Naive thymus-derived CD4-positive, alpha-beta T cell (primary cell): ENCODE results near the gene SMIM8. TPM values are rescaled to one million over a fixed set of nuclear protein-coding genes. Genes with fewer than 3 reads are reported as not detected.

ENCODE experiments used
- ATAC-seq: fragments of 150-1000 bp; cut with Tn5 transposase; 2 replicates; pipeline ENCODE4 v1.10.0; 2021; ENCODE audit warnings: mild to moderate bottlenecking, moderate library complexity
- CTCF ChIA-PET: fragments of 350-600 bp; sonication (Branson Sonifier 250); formaldehyde crosslinking; loops from one replicate; lab custom pipeline; 2021; ENCODE audit warnings: antibody characterized with exemption; lab: Charles Lee
- POLR2A ChIA-PET: fragments of 350-600 bp; sonication (Branson Sonifier 250); formaldehyde crosslinking; loops from one replicate; lab custom pipeline; 2021; ENCODE audit warnings: antibody characterized with exemption, inconsistent platforms; lab: Charles Lee
- DNase-seq, 9 donors: peaks; one replicate each; pipeline versions ENCODE4 v3.0.0 to v3.0.0-alpha.2; 2020 to 2022; ENCODE audit warnings: mixed read lengths in 1 of 9
- H3K27ac ChIP-seq: one replicate; pipeline ENCODE4 v1.7.0; 2013; ENCODE audit warnings: mild to moderate bottlenecking, low read depth, low read length, moderate library complexity
- H3K27me3 ChIP-seq, 2 donors: one replicate each; pipeline ENCODE4 v1.7.0; 2013; ENCODE audit warnings: low read length in 2 of 2, mild to moderate bottlenecking in 2 of 2, moderate library complexity in 2 of 2; ENCODE audit not compliant: control insufficient read depth in 2 of 2, insufficient read depth in 2 of 2
- H3K36me3 ChIP-seq, 3 experiments: 1 replicate in 2 of 3; 2 replicates in 1 of 3; pipeline ENCODE4 v1.7.0; 2013; ENCODE audit warnings: low read length in 3 of 3, mild to moderate bottlenecking in 3 of 3, moderate library complexity in 1 of 3; ENCODE audit not compliant: insufficient read depth in 3 of 3, control insufficient read depth in 2 of 3
- H3K4me1 ChIP-seq, 2 donors: one replicate each; pipeline ENCODE4 v1.7.0; 2013; ENCODE audit warnings: low read length in 2 of 2, mild to moderate bottlenecking in 2 of 2, moderate library complexity in 1 of 2; ENCODE audit not compliant: control insufficient read depth in 2 of 2, insufficient read depth in 2 of 2
- H3K4me3 ChIP-seq: 2 replicates; pipeline ENCODE4 v1.7.0; 2013; ENCODE audit warnings: mild to moderate bottlenecking, low read length
- H3K9me3 ChIP-seq, 3 experiments: 1 replicate in 2 of 3; 2 replicates in 1 of 3; pipeline ENCODE4 v1.7.0; 2013; ENCODE audit warnings: low read length in 3 of 3; ENCODE audit not compliant: control insufficient read depth in 2 of 3
- H3K27ac Mint-ChIP-seq, 9 donors: one replicate each; pipeline ENCODE4 v1.8.0; 2020 to 2022; ENCODE audit warnings: mixed read lengths in 9 of 9, mild to moderate bottlenecking in 8 of 9, moderate library complexity in 5 of 9, inconsistent platforms in 2 of 9
- H3K27me3 Mint-ChIP-seq, 5 donors: one replicate each; pipeline ENCODE4 v1.8.0; 2021 to 2022; ENCODE audit warnings: mixed read lengths in 5 of 5, mild to moderate bottlenecking in 1 of 5
- H3K36me3 Mint-ChIP-seq, 5 donors: one replicate each; pipeline ENCODE4 v1.8.0; 2020 to 2022; ENCODE audit warnings: mixed read lengths in 5 of 5, mild to moderate bottlenecking in 3 of 5, inconsistent platforms in 1 of 5
- H3K4me1 Mint-ChIP-seq, 7 donors: one replicate each; pipeline ENCODE4 v1.8.0; 2020 to 2022; ENCODE audit warnings: mixed read lengths in 7 of 7, mild to moderate bottlenecking in 3 of 7, inconsistent platforms in 1 of 7
- H3K4me3 Mint-ChIP-seq, 10 donors: one replicate each; pipeline ENCODE4 v1.8.0; 2020 to 2022; ENCODE audit warnings: mild to moderate bottlenecking in 10 of 10, mixed read lengths in 10 of 10, moderate library complexity in 6 of 10, inconsistent platforms in 2 of 10
- H3K9me3 Mint-ChIP-seq, 11 donors: one replicate each; pipeline ENCODE4 v1.8.0; 2020 to 2022; ENCODE audit warnings: mixed read lengths in 11 of 11, mild to moderate bottlenecking in 4 of 11, inconsistent platforms in 1 of 11, moderate library complexity in 1 of 11
- intact Hi-C, 2 donors: fragments of 100-400 bp; cut with micrococcal nuclease; formaldehyde crosslinking; loops; one replicate each; pipeline ENCODE4 v1.15.1; 2023
- polyA plus RNA-seq, 2 donors: library from polyadenylated mRNA; unstranded; fragments of 300-500 nt; fragmentation: Illumina TruSeq; gene quantifications; one replicate each; pipeline ENCODE4 v1.2.3, GENCODE V29; 2021
- total RNA-seq, 6 experiments: library from RNA in 5 of 6; stranded (reverse) in 5 of 6; gene quantifications; 1 replicate in 5 of 6; 2 replicates in 1 of 6; pipeline ENCODE4 v1.2.3 and lab custom pipeline; 2021 to 2026

Gene SMIM8, protein sequence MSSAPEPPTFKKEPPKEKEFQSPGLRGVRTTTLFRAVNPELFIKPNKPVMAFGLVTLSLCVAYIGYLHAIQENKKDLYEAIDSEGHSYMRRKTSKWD
- total RNA-seq (10 to 100 TPM in 3 of 5 experiments, 1 to 10 TPM in 2; 7.3 to 15.7 (median 10.5) TPM), polyA plus RNA-seq (10 to 100 TPM; 11.7 to 18.1 TPM), total RNA-seq (lab: John Stamatoyannopoulos, UW) (7.4 reads per million, percentile 30 among the genes with 10 or more reads in this experiment)

DNA sequence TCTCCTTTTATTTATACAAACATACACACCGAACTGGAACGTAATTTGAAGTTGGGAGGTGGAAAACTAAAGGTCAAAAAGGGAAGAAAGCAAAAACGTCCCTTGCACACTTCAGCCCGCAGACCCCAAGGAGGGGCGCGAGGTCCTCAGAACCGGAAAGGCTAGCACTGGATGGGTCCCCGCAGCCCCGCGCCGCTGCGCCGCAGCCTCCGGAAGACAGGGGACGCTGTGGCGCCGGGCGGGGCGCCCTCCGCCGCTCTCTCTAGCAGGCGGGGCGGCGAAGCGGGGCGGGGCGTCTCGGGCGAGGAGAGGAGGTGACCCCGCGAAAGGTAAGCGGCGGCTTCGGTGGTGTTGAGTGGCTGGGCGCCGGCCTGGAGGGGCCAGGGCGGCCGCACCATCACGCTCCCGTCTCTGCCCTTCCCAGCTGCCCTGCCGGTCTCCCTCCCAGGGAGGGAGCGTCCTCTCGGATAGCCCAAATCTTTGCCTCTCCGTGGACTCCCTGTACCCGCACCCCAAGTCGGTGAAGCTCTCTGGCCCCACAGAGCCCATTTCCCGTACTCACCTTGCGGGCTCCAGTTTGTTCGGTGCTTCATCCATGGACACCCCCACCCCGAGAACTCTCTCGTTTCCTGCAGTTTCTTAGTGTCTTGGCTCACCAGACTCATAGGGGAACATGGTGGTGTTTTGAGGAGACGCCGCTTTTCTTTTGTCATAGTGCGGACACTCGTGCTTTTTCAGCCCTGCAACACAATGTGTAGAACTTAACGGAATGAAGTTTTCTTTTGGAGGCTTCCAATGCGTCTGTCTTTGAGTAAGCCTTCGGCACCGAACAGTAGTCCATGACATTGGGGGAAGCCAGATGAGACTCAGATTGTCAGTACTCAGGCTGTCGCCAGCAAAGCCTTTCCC lies at the start of gene SMIM8:
SMIM8 (plus strand) TSS at position 285 of the 909 bp plus-strand sequence. CDS start 14,444 bp downstream, outside the sequence.
- Mint-ChIP-seq H3K4me1 (peaks cover 14 to 32% (median 26%) of the 10 kb centered on the region in 7 donors), H3K36me3 (peaks cover 0 to 8% (median 6%) of the 10 kb centered on the region in 5 donors), H3K9me3 (peaks cover 0 to 7% (median 0%) of the 10 kb centered on the region in 11 donors), H3K4me3 (peak within 1 kb of the TSS; percentile 94 to 99 (median 98)), H3K27me3 (peaks cover 0 to 6% (median 5%) of the 10 kb centered on the region in 5 donors), H3K27ac (peak within 1 kb of the TSS; percentile 77 to 95 (median 93))
- ATAC-seq (peak; percentile 100), DNase-seq (peak; percentile 67 to 94 (median 81))
- H3K9me3 ChIP-seq, result no peaks in the 10 kb centered on the region
- CTCF ChIA-PET, result interaction anchor here (0.8 to 1.6 kb wide), 2 partner anchors 24 to 168 kb away, joined by 3 to 4 read pairs; no protein-coding TSS in a partner anchor
- intact Hi-C loops, result loop anchor here (1.0 to 2.0 kb wide), 10 partner anchors 11 to 1640 kb away; partner anchors contain the start of genes SLC35A1 (in 2 of the 2), ZNF292 (in 2 of the 2), AKIRIN2 (in 1 of the 2) and ORC3 (in 1 of the 2)
- no peaks in the 10 kb centered on the region for H3K4me1 ChIP-seq
- peak within 1 kb of the TSS; percentile 82 for H3K4me3 ChIP-seq
- POLR2A ChIA-PET, result interaction anchor here (1.2 kb wide), 1 partner anchor 181 kb away, joined by 3 read pairs; no protein-coding TSS in a partner anchor
- peaks cover 0 to 4% (median 0%) of the 10 kb centered on the region in 3 experiments for H3K36me3 ChIP-seq
- no peaks in the 10 kb centered on the region for H3K27me3 ChIP-seq
- peak within 1 kb of the TSS; percentile 80 for H3K27ac ChIP-seq

DNA sequence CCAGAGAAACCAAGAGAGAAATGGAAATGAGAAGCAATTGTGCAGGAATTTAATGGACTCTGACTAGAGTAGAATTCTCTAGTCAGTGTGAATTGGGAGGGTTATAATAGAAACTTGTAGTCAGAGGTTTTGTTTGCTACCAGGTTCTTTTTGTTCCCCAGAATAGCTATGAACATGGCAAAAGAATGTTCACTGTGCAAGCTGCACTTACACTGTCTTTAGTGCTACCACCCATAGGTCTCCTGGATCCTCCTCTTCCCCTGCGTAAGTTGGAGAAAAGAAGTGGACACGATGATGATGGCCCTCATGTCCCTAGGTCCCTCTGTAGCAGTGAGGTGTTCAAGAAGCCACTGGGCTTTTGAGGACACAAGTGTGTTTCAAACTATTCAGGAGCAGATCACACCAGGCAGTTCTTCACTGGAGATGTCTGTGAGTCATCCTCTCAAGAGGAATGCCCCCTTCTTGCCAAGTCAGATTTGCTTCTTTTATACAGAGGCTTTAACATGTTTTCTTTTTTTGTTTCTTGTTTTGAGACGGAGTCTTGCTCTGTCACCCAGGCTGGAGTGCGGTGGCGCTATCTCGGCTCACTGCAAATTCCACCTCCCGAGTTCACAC lies 47.6 kb upstream of the SMIM8 start:
- Mint-ChIP-seq H3K4me3 (no peak overlapping the region), H3K36me3 (peaks cover 0 to 2% (median 0%) of the 10 kb centered on the region in 5 donors), H3K4me1 (peaks cover 4 to 18% (median 10%) of the 10 kb centered on the region in 7 donors), H3K9me3 (peaks cover 0 to 11% (median 0%) of the 10 kb centered on the region in 11 donors), H3K27ac (peak overlapping the region in 5 of 9 donors; percentile 31 to 75 (median 52)), H3K27me3 (peaks cover 0 to 2% (median 0%) of the 10 kb centered on the region in 5 donors)
- CTCF ChIA-PET, result interaction anchor here (1.1 kb wide), 1 partner anchor 134 kb away, joined by 3 read pairs; no protein-coding TSS in a partner anchor
- DNase-seq, result no peak
- H3K4me3 ChIP-seq, result no peak overlapping the region
- no peaks in the 10 kb centered on the region for H3K4me1 ChIP-seq
- no peaks in the 10 kb centered on the region for H3K9me3 ChIP-seq
- no peaks in the 10 kb centered on the region for H3K27me3 ChIP-seq
- no peaks in the 10 kb centered on the region for H3K36me3 ChIP-seq
- POLR2A ChIA-PET, result no interaction called here
- no peak for ATAC-seq
- no peak overlapping the region for H3K27ac ChIP-seq
- intact Hi-C loops, result no loop called here

DNA sequence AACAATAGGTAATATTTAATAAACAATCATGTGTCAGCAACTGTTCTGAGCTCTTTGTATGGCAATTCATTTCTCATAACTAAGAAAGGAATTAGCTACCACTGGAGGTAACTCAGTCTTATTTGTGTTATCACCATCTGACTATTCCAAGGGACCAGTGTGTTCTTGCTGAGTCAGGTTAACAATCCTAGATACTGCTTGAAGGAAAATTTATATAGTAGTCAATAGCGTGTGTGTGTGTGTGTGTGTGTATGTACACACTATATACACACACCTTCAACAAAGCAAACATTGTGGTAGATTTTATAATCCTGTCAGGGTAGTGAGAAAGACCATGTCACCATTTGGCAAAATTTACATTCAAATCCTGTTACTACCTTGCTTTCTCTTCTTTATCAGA lies 45.8 kb upstream of the SMIM8 start:
- ChIA-PET POLR2A (interaction anchor here (0.5 to 0.6 kb wide), 3 partner anchors 16 to 106 kb away, joined by 3 read pairs; no protein-coding TSS in a partner anchor), CTCF (interaction anchor here (1.0 kb wide), 1 partner anchor 15 kb away, joined by 3 read pairs; no protein-coding TSS in a partner anchor)
- H3K27me3 Mint-ChIP-seq, result peaks cover 0 to 2% (median 0%) of the 10 kb centered on the region in 5 donors
- H3K4me1 Mint-ChIP-seq, result peaks cover 5 to 34% (median 25%) of the 10 kb centered on the region in 7 donors
- Histone ChIP-seq H3K27me3 (no peaks in the 10 kb centered on the region), H3K4me3 (no peak overlapping the region), H3K9me3 (no peaks in the 10 kb centered on the region), H3K36me3 (no peaks in the 10 kb centered on the region), H3K27ac (no peak overlapping the region), H3K4me1 (no peaks in the 10 kb centered on the region)
- H3K9me3 Mint-ChIP-seq, result peaks cover 0 to 11% (median 0%) of the 10 kb centered on the region in 11 donors
- intact Hi-C loops, result no loop called here
- DNase-seq (no peak), ATAC-seq (no peak)
- no peaks in the 10 kb centered on the region for H3K36me3 Mint-ChIP-seq
- H3K4me3 Mint-ChIP-seq, result no peak overlapping the region
- peak overlapping the region in 3 of 9 donors; percentile 18 to 68 (median 49) for H3K27ac Mint-ChIP-seq

DNA sequence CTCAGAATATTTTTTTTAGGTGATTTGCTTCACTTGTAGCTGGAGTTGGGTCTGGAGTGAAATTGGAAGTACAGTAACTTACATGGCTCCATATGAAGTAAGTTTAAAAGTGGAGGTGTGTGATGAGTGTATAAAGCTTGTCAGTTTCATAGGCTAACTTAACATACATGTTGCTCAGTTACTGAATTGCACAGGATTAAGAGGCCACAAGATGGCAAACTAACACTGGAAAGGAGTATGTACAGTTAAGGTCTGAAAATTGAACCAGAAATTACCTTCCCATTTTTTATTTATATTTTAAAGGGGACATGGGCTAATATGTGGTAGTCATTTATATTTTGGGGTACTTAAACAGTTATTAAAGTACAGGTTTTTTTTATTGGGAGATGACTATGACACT lies 45.3 kb upstream of the SMIM8 start:
- ATAC-seq (no peak), DNase-seq (no peak)
- no peak overlapping the region for H3K4me3 Mint-ChIP-seq
- H3K4me3 ChIP-seq, result no peak overlapping the region
- no peak overlapping the region for H3K27ac ChIP-seq
- H3K9me3 Mint-ChIP-seq, result peaks cover 0 to 10% (median 0%) of the 10 kb centered on the region in 11 donors
- H3K36me3 Mint-ChIP-seq, result no peaks in the 10 kb centered on the region
- intact Hi-C loops, result no loop called here
- H3K9me3 ChIP-seq, result no peaks in the 10 kb centered on the region
- H3K27me3 ChIP-seq, result no peaks in the 10 kb centered on the region
- peaks cover 0 to 2% (median 0%) of the 10 kb centered on the region in 5 donors for H3K27me3 Mint-ChIP-seq
- ChIA-PET CTCF (no interaction called here), POLR2A (interaction anchor here (0.6 kb wide), 1 partner anchor 107 kb away, joined by 3 read pairs; no protein-coding TSS in a partner anchor)
- peaks cover 5 to 34% (median 25%) of the 10 kb centered on the region in 7 donors for H3K4me1 Mint-ChIP-seq
- H3K36me3 ChIP-seq, result no peaks in the 10 kb centered on the region
- H3K27ac Mint-ChIP-seq, result peak overlapping the region in 1 of 9 donors; percentile 49
- H3K4me1 ChIP-seq, result no peaks in the 10 kb centered on the region

DNA sequence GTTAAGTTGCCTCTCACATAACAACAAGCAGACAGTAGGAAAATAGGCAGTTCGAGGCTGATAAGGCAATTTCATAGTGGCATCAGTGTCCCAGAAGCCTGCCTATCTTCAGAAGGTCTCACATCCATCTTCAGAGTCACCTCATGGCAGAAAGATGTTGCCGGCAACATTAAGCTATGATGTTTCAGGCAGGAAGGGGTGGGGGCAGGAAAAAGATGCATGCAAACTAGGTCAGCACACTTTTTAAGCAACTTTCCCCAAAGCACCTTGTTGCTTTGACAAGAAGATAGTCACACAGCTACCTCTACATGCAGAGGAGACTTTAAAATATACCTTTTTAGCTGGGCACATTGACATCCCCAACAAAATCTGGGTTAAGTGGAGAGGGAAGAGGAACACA lies 43.2 kb upstream of the SMIM8 start:
- Histone ChIP-seq H3K4me3 (no peak overlapping the region), H3K4me1 (no peaks in the 10 kb centered on the region), H3K36me3 (no peaks in the 10 kb centered on the region), H3K9me3 (no peaks in the 10 kb centered on the region), H3K27me3 (no peaks in the 10 kb centered on the region), H3K27ac (no peak overlapping the region)
- H3K27me3 Mint-ChIP-seq, result peaks cover 0 to 4% (median 0%) of the 10 kb centered on the region in 5 donors
- peaks cover 5 to 34% (median 28%) of the 10 kb centered on the region in 7 donors for H3K4me1 Mint-ChIP-seq
- no peaks in the 10 kb centered on the region for H3K9me3 Mint-ChIP-seq
- DNase-seq, result peak in 3 of 9 donors; percentile 4 to 12 (median 4)
- H3K27ac Mint-ChIP-seq, result peak overlapping the region in 6 of 9 donors; percentile 3 to 78 (median 46)
- POLR2A ChIA-PET, result interaction anchor here (0.7 kb wide), 1 partner anchor 149 kb away, joined by 3 read pairs; no protein-coding TSS in a partner anchor
- CTCF ChIA-PET, result no interaction called here
- intact Hi-C loops, result no loop called here
- H3K4me3 Mint-ChIP-seq, result peak overlapping the region in 2 of 10 donors; percentile 2 to 54
- H3K36me3 Mint-ChIP-seq, result no peaks in the 10 kb centered on the region
- no peak for ATAC-seq

DNA sequence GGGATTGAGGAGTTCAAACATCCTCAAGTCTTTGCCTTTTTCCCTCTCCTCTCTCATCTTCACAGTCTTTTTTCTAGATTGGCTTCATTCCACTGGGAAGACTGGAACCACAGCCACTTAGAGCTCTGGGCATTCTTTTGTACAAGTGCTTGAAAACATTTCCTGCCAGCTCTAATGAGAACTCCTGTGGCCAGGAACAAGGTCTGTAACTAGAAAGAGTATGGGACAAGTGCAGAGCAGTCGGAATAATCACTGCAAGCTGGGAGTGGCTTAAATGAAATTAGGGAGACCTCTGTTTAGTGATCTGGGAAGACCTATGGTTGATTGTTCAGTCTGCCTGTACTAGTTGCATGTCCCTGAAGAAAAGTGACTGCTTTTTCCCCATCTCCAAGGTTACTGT lies 41.0 kb upstream of the SMIM8 start:
- DNase-seq (no peak), ATAC-seq (no peak)
- Histone ChIP-seq H3K4me1 (no peaks in the 10 kb centered on the region), H3K27ac (no peak overlapping the region), H3K36me3 (no peaks in the 10 kb centered on the region), H3K9me3 (no peaks in the 10 kb centered on the region), H3K27me3 (no peaks in the 10 kb centered on the region), H3K4me3 (no peak overlapping the region)
- Mint-ChIP-seq H3K36me3 (no peaks in the 10 kb centered on the region), H3K4me1 (peaks cover 6 to 36% (median 28%) of the 10 kb centered on the region in 7 donors), H3K27ac (peak overlapping the region in 1 of 9 donors; percentile 28), H3K27me3 (peaks cover 0 to 13% (median 0%) of the 10 kb centered on the region in 5 donors), H3K4me3 (no peak overlapping the region), H3K9me3 (peaks cover 0 to 2% (median 0%) of the 10 kb centered on the region in 11 donors)
- intact Hi-C loops, result no loop called here
- ChIA-PET CTCF (no interaction called here), POLR2A (no interaction called here)
